Adipose tissue (tissue), 3 donors: Measurements from ENCODE around the gene NSDHL. TPM values are rescaled to one million over a fixed set of nuclear protein-coding genes. Genes with fewer than 3 reads are reported as not detected.
"Not testable (repeated sequence)": the region's sequence is repeated elsewhere in the genome, so short reads cannot be mapped to it uniquely, and the experiment has no call there.

ENCODE experiments used
- H3K27ac ChIP-seq: one replicate; pipeline ENCODE4 v1.5.1; 2013; ENCODE audit warnings: low read depth, low read length
- WGBS, 3 donors: extraction: QIAGEN DNeasy Blood & Tissue Kit; methylation state at CpG; one replicate each; pipeline ENCODE4 v1.1.7; 2013; 5-methylcytosine and 5-hydroxymethylcytosine counted together
- polyA plus RNA-seq, 3 donors: library from polyadenylated mRNA; stranded (reverse); fragments of 200-250 nt; gene quantifications; one replicate each; pipeline ENCODE4 v1.2.3, GENCODE V29; 2013
- donor health status: healthy with polysubstance abuse.
- donor health status: Bipolar disorder and iron deficiency.
- donor health status: healthy.

NSDHL gene
- polyA plus RNA-seq, 3 donors, result 13.4 to 44.1 (median 15.8) TPM

GRCh38 chrX:152903589-152903988 is 72.7 kb downstream of the NSDHL start:
- no peak overlapping the region for H3K27ac ChIP-seq
- 79 to 91% (median 82%) methylated on average over 9 of the region's 9 CpGs for WGBS, 3 donors

GRCh38 chrX:152904151-152905080 is 73.6 kb downstream of the NSDHL start:
- 28 to 34% (median 32%) methylated on average over 19 to 20 of the region's 20 CpGs for WGBS, 3 donors
- no peak overlapping the region for H3K27ac ChIP-seq

GRCh38 chrX:152905081-152905420 is 74.2 kb downstream of the NSDHL start:
- WGBS, 3 donors, result 54 to 74% (median 73%) methylated on average over 7 to 8 of the region's 8 CpGs

GRCh38 chrX:152907084-152907651 is 76.3 kb downstream of the NSDHL start:
- 40 to 57% (median 52%) methylated on average over 17 of the region's 17 CpGs for WGBS, 3 donors

More at GRCh38 chrX:152905081-152905420, 74.2 kb downstream of the NSDHL start:
- H3K27ac ChIP-seq, result no peak overlapping the region

GRCh38 chrX:152908486-152908885 is 77.6 kb downstream of the NSDHL start:
- H3K27ac ChIP-seq, result no peak overlapping the region
- WGBS, 3 donors, result 83 to 84% (median 83%) methylated on average over 5 to 14 of the region's 14 CpGs

More at GRCh38 chrX:152907084-152907651, 76.3 kb downstream of the NSDHL start:
- no peak overlapping the region for H3K27ac ChIP-seq

- not testable (repeated sequence) for H3K27ac ChIP-seq
- WGBS, 3 donors, result 87 to 88% (median 88%) methylated on average over 7 of the region's 7 CpGs
Observed at GRCh38 chrX:152910018-152910417, 79.2 kb downstream of the NSDHL start.

GRCh38 chrX:152912106-152912505 is 81.2 kb downstream of the NSDHL start:
- 58 to 75% (median 63%) methylated on average over 4 of the region's 4 CpGs for WGBS, 3 donors
- no peak overlapping the region for H3K27ac ChIP-seq

GRCh38 chrX:152912641-152913040 is 81.8 kb downstream of the NSDHL start:
- no peak overlapping the region for H3K27ac ChIP-seq
- 69 to 94% (median 77%) methylated on average over 6 to 7 of the region's 7 CpGs for WGBS, 3 donors

GRCh38 chrX:152913346-152913745 is 82.5 kb downstream of the NSDHL start:
- 51 to 73% (median 60%) methylated on average over 6 to 10 of the region's 10 CpGs for WGBS, 3 donors
- no peak overlapping the region for H3K27ac ChIP-seq

GRCh38 chrX:152913910-152914309 is 83.0 kb downstream of the NSDHL start:
- WGBS, 3 donors, result 84 to 90% (median 89%) methylated on average over 5 to 6 of the region's 6 CpGs
- no peak overlapping the region for H3K27ac ChIP-seq

- no peak overlapping the region for H3K27ac ChIP-seq
- 37 to 43% (median 42%) methylated on average over 12 to 13 of the region's 13 CpGs for WGBS, 3 donors
Observed at GRCh38 chrX:152915541-152916241, 84.8 kb downstream of the NSDHL start.

- WGBS, 3 donors, result 33 to 76% (median 42%) methylated on average over 16 to 21 of the region's 21 CpGs
- H3K27ac ChIP-seq, result no peak overlapping the region
Observed at GRCh38 chrX:152917656-152918579, 87.1 kb downstream of the NSDHL start.

GRCh38 chrX:152918707-152919106 is 87.8 kb downstream of the NSDHL start:
- 42 to 63% (median 51%) methylated on average over 3 to 7 of the region's 7 CpGs for WGBS, 3 donors

More at GRCh38 chrX:152918707-152919106, 87.8 kb downstream of the NSDHL start:
- no peak overlapping the region for H3K27ac ChIP-seq

Other genes starting within 250 kb of the NSDHL start
- gene GABRQ, start 193.2 kb upstream of the NSDHL start, polyA plus RNA-seq, result under 1 TPM in 1 of 3 donors, not detected in 2; 0.01 TPM
- gene MAGEA3, start 132.3 kb upstream of the NSDHL start, polyA plus RNA-seq, result not detected
- not detected for gene CSAG2, start 121.8 kb upstream of the NSDHL start, polyA plus RNA-seq
- gene MAGEA2B, start 116.4 kb upstream of the NSDHL start, polyA plus RNA-seq, result not detected
- not detected for gene CSAG1, start 97.3 kb upstream of the NSDHL start, polyA plus RNA-seq
- not detected for gene MAGEA12, start 97.3 kb upstream of the NSDHL start, polyA plus RNA-seq
- not detected for gene MAGEA2, start 77.2 kb upstream of the NSDHL start, polyA plus RNA-seq
- not detected for gene CSAG3, start 71.8 kb upstream of the NSDHL start, polyA plus RNA-seq
- gene MAGEA6, start 61.4 kb upstream of the NSDHL start, polyA plus RNA-seq, result not detected
- 10 to 100 TPM; 14.3 to 48.5 (median 24.3) TPM for gene CETN2, start 306 bp upstream of the NSDHL start, polyA plus RNA-seq
- gene ZNF185, start 67.0 kb downstream of the NSDHL start, polyA plus RNA-seq, result 1 to 10 TPM; 2.3 to 3.9 (median 3.6) TPM
- under 1 TPM in 1 of 3 donors, not detected in 2; 0.03 TPM for gene PNMA5, start 163.1 kb downstream of the NSDHL start, polyA plus RNA-seq
- under 1 TPM; 0.07 to 0.28 (median 0.11) TPM for gene PNMA3, start 225.4 kb downstream of the NSDHL start, polyA plus RNA-seq
- 1 to 10 TPM in 1 of 3 donors, under 1 TPM in 2; 0.68 to 1.0 (median 0.91) TPM for gene PNMA6A, start 241.4 kb downstream of the NSDHL start, polyA plus RNA-seq